Hematopoietic multipotent progenitor cell treated with erythropoietin and hydrocortisone succinate and interleukin-3 and kit ligand, for 8 days (in vitro differentiated cells): ENCODE measurements around the gene UEVLD.
"Not testable (repeated sequence)": the region's sequence is repeated elsewhere in the genome, so short reads cannot be mapped to it uniquely, and the experiment has no call there.

Experiments
- DNase-seq: peaks from one replicate; pipeline ENCODE4 v3.0.0-alpha.2; 2015

UEVLD gene

DNA sequence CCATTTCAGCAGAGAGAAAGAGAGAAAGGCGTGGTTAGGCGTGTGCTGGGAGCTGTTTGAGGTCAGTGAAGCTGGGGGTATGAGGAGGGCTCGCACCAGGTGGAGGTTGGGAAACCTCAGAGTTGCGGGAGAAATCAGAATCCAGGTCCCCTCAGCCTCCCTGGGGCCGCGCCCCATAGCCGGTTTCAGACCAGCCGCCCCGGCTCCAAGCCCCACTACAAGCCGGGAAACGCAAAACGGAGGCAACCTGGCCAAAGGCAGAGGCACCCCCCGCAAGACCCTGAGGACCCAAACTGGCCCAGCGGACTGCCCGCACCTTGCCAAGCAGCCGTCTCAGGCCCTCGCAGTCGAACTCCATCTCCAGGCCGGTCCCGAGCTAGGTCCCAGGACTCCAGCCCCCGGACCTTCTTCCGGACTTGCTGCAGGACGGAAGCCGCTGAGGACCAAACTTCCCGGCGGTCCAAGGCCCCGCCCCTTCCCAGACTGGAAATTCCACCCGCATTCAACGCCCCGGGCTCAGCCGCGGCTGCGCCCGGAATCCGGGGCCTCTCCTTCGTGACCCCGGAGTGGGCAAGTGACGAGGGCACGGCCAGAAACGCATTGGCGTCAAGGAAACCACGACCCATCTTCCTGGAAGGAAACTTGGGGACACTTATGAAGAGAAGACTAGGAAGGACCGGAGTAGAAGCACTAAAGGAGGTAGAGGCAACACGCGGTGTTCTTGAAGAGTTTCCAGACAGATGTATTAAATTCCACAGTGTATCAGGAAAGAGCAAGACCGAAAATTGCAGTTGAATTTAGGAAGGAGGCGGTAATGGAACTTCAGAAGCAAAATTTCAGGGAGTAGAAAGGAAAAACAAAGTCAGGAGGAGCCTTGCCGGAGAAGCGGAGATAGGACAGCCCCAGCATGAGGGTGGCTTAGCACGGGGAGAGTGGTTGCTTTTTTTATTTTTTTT lies at the start of gene UEVLD:
TSS of gene UEVLD (minus strand) at position 438 of the 956 bp plus-strand sequence. CDS start at position 358, 80 bp downstream.
- DNase-seq: peak; percentile 78

GRCh38 chr11:18634140-18635032 lies 45.9 kb upstream of the UEVLD start, which contains the start of gene SPTY2D1:
Gene SPTY2D1, minus strand, starts transcription at chr11:18634342. Its CDS starts 85 bp downstream, at chr11:18634257.
- DNase-seq: peak; percentile 99

GRCh38 chr11:18633256-18634139 lies 45.0 kb upstream of the UEVLD start:
- peak; percentile 49 for DNase-seq

GRCh38 chr11:18632841-18633240 lies 44.3 kb upstream of the UEVLD start:
- DNase-seq: no peak

GRCh38 chr11:18624161-18624560 lies 35.6 kb upstream of the UEVLD start:
- no peak for DNase-seq

GRCh38 chr11:18623707-18624106 lies 35.2 kb upstream of the UEVLD start:
- no peak for DNase-seq

DNA sequence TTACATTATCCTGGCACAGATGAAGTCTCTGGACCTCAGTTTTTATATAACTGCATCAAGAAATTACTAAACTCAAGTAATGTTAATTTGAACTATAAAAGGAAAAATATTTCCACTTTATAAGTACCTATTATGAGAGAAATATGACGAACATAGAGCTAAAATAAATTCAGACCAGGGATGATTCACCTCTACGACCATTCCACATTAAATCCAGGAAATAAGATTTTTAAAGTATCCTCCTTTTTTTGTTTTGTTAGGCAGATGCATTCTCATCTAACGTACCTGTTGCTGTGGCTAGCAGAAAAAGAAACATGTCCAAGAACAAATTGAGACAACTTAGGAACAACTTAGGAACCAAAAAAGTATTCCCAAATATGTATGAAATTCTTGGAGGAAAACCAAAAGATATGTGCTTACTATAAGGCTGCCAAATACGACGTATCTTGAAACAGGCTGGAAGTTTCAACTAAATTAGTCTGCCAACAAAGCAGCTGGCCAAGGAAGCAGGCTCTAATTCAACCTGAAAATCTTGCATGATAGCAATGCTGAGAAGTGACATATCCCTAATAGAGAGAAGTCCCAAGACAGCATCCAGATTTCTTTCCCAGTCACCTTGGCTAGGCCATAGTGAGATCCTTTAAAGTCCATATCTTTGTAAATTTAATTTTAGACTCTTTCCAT lies 29.9 kb upstream of the UEVLD start:
- DNase-seq: no peak

DNA sequence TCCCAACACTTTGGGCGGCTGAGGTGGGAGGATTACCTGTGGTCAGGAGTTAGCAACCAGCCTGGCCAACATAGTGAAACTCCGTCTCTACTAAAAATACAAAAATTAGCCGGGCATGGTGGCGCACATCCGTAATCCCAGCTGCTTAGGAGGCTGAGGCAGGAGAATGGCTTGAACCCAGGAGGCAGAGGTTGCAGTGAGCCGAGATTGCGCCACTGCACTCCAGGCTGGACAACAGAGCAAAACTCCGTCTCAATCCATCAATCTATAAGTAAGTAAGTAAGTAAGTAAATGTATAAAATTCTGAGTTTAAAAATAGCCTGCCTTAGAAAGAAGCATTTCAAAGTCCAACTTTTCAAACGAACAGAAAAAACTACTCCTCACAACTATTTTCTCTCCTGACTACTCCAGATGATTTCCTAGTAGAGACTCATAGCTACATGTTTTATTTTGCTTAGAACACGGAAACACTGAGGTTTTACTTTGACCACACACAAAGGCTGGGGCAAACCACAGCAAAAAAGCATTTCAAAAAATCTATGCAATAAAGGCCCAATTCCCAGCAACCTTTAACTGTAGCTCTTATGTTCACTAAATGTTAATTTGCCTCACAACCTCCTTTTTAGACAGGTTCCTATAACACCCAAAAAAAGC lies 29.3 kb upstream of the UEVLD start:
- no peak for DNase-seq

GRCh38 chr11:18615628-18616392 lies 27.3 kb upstream of the UEVLD start:
- DNase-seq: peak; percentile 43

DNA sequence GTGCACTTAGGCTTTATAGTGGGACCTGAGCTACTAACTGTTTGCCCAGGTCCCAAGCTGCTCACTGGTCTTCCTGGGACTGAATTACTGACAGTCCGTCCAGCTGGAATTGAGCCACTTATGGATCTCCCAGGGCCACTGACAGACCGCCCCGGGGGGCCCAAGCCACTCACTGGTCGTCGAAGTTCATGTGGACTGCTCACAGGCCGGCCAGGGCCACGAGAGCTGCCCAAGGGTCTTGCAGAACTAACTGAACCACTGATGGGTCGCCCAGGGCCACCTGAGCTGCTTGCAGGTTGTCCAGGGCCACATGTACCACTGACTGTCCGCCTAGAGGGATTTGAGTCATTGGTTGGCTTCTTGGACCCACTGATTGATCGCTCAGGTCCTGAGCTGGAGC lies 26.1 kb upstream of the UEVLD start:
- no peak for DNase-seq

DNA sequence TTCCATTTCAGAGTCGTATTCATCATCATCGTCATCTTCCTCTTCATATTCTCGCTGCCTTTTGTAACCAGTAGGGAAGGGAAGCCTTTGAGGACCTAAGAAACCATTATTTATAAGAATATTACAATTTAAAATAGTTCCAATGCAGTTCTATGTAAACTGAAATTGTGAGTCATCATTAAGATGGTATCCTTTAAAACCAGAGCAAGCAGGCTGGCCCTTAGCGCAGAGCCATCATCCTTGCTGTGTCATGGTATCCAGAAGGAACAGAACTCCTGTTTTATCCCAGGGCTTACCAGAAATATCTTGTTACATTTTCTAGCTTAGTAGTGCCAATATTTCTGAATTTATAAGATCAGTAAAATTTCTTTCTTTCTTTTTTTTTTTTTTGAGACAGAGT lies 23.9 kb upstream of the UEVLD start:
- DNase-seq: no peak

DNA sequence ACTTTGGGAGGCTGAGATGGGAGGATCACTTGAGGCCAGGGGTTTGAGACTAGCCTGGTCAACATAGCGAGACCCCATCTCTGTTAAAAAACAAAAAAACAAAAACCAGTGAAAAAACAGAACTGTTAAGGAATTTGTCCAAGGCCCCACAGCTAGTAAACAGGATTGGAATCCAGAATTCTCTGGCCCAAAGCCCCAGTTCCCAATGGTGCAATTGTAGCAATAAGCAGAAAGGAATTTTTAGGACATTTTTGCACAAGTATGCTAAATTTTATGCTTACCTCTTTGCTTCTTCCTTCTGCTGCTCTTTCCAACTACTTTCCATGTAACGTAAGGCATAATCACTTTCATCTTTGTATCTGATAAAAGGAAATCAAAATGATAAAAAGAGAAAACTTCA lies 22.7 kb upstream of the UEVLD start:
- DNase-seq: no peak

DNA sequence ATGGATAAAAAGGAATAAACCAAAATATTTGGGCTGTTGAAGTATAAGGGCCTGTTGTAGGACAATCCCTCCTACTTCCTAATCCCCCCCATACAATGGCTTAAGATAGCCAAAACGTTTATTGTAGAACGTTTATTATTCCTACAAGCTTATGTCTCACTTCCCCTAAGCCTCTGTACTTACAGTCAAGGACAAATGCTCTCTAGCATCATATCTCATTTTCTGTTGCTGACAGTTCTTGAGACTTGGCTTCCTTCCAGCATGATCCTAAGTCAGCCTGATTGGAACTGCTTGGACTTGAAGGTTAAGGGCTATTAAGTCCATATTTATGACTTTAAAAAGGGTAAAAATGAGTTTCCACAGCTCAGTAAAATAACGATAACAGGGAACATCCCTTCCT lies 19.8 kb upstream of the UEVLD start:
- DNase-seq: peak; percentile 43

DNA sequence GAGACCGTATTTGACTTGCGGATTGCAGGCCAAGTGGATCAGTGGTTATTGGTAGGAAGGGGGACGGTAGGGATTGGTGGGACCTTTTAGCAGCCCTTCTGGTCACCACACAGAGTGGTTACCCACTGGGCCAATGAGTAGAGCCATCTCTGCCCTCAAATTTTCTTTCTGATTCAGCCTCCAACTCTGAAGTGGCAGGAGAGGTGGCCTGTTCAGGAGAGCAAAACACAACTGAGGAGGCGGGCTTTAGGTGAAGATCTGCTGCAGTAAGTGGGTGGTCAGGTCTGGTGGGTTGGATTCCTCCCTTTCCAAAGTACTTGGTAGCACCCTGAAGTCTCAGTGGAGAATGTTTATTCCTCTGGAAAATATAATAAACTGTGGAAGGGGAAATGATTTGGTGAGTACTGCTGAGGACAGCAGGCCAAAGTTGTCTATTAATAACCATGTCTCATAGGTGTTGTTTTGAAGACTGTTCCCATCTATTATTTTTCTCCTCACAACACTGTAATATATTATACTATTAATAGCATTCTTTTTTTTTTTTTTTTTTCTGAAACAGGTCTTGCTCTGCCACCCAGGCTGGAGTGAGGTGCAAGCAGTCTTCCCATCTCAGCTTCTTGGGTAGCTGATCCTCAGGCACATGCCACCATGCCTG lies 12.5 kb upstream of the UEVLD start:
- DNase-seq: no peak

- DNase-seq: no peak
These were observed 11.3 kb upstream of the UEVLD start, which contains the start of gene MISFA for GRCh38 chr11:18599739-18600230. Gene MISFA, plus strand, starts transcription at chr11:18599789. Its CDS starts 140 bp downstream, at chr11:18599929.

DNA sequence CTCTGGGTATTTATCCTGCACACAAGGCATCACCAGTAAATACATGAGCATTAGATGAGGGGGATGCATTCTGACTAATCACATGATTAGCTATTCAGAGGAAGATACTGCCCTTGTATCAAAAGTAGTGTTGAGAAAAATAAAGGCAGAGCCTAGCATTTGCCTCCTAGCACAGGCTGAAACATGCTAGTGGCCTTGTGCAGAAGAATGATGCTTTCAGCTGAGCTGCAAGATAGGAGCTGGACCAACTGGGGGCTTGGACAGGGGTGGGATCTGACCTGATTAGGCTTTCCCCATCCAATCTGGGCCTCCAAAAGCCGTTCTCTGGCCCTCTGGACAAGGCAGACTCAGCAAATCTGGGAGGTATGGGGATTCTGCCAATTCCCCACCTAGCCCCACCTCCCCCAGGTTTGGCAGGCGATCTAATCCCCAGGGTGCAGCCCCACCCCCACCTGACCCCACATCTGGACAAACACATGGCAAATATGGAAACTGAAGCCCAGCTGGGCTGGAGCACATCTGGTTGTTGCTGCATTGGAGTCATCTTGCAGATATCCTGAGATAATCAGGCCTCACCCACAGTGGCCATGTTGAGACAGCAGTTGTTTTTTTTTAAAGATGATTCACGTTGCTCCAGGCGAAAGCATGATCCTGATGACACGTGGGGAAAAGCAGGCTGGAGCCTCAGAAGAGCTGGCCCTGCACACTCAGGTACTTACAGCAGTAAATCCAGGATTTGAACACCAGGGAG lies 6.6 kb upstream of the UEVLD start:
- no peak for DNase-seq

- not testable (repeated sequence) for DNase-seq
These were observed 5.6 kb upstream of the UEVLD start for GRCh38 chr11:18594088-18594487.

DNA sequence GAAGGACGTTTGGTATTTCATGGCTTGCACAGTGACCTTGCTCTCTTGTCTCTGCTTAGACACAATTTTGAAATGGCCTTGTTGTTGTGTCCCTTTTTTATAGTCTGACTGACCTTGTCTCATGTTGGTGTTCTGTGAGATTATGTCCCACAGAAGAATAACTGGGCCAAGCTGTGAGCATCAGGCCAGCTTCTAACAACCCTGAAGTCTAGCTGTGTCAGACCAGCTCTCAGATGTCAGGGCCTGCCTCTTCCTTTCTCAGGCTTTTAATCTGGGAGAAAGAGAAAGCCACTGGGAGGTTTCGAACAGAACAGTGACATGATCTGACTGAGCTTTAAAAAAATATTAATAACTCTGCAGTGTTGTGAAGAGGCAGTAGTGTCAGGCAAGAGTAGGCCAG lies 2.0 kb upstream of the UEVLD start:
- DNase-seq: no peak

DNA sequence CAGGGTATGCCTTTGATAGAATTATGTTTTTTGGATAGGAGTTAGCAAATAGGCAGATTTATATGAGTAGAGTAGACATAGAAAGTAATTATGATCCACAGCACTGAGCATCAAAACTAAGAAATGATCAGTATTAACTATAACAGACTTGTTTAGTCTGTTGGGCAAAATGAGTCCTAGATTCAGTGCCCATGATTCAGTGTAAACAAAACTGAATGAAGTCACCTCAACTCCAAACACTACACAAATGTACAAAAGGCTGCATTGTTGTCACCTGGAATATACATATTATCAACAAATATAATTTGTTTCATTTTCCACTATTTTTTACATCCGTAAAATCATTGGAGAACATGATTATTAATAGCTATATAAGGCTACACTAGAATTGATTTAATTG lies 6.7 kb downstream of the UEVLD start:
- no peak for DNase-seq
